GM19463 (cell line): Measurements from ENCODE around the gene PHF2.

Experiments
- ATAC-seq: cut with Tn5 transposase; IDR thresholded peaks from one replicate; pipeline ENCODE4 v1.9.1; 2021; ENCODE audit warnings: mild to moderate bottlenecking, moderate library complexity; ENCODE audit not compliant: unreplicated experiment

PHF2 gene

GRCh38 chr9:93598647-93599241, 22.4 kb downstream of the PHF2 start:
- ATAC-seq = no peak

- ATAC-seq = no peak
These were observed 23.4 kb downstream of the PHF2 start for GRCh38 chr9:93599571-93600403.

GRCh38 chr9:93600504-93600903, 24.1 kb downstream of the PHF2 start:
- no peak for ATAC-seq

DNA sequence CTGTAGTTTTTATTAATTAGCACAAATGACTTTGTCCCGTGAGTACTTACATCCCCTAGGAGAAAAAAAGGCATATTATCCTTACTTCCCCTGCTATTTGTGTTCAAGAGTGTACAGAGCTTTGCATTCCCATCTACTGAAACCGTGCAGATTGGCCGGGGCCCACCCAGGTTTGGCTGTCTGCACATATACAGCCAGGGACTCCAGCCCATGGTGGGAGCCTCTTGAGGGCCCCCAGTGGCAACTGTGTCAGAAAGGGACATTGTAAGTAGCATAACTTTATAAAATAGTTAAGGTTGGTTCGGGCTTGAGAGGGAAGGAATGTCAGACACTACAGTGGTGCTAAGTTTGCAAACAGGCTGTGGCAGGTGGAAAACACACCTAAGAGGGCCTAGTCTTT, 24.7 kb downstream of the PHF2 start:
- ATAC-seq = no peak

GRCh38 chr9:93601666-93602065, 25.3 kb downstream of the PHF2 start:
- no peak for ATAC-seq

- no peak for ATAC-seq
These were observed 26.6 kb downstream of the PHF2 start for GRCh38 chr9:93603011-93603410.

GRCh38 chr9:93603906-93604326, 27.5 kb downstream of the PHF2 start:
- no peak for ATAC-seq

DNA sequence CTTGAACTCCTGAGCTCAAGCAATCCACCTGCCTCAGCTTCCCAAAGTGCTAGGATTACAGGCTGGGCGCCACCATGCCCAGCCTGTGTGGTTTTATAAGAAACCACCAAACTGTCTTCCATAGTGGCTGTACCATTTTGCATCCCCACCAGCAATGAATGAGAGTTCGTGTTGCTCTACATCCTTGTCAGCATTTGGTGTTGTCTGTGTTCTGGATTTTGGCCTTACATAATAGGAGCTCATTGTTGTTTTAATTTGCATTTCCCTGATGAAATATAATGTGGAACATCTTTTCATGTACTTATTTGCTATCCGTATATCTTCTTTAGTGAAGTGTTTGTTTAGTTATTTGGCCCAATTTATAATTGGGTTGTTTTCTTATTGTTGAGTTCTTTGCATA, 29.8 kb downstream of the PHF2 start:
- no peak for ATAC-seq

DNA sequence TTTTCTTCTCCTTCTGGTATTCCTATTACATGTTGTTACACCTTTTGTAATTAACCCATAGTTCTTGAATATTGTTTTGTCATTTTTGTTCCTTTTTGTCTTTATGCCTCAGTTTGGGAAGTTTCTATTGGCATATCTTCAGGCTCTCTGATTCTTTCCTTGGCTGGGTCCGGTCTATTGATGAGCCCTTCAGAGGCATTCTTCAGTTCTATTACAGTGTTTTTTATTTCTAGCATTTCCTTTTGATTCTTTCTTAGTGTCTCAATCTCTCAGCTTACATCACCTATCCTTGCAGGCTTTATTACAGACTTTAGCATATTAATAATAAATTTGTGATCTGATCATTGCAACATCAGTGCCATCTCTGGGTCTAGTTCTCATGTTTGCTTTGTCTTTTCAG, 33.8 kb downstream of the PHF2 start:
- ATAC-seq = no peak

GRCh38 chr9:93612052-93612795, 35.8 kb downstream of the PHF2 start:
- ATAC-seq = no peak

DNA sequence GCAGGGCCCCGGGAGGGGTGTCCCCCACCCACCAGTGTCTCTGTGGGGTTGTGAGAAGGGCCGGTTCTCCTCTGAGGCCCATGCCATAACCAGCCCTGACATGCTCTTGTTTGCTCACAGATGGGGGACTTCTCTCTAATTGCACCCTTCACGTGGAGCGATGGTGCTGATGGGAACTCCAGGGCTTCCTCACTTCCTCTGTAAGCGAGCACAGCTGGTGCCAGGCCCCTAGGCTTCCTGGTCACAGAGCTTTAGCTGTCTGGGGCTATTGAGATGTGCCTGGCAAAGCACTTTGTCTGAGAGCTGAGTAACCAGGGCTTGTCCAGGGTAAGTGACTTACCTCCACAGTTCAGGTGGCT, 36.4 kb downstream of the PHF2 start:
- ATAC-seq = peak; percentile 80

- ATAC-seq = no peak
These were observed 36.8 kb downstream of the PHF2 start for GRCh38 chr9:93613174-93613573.

DNA sequence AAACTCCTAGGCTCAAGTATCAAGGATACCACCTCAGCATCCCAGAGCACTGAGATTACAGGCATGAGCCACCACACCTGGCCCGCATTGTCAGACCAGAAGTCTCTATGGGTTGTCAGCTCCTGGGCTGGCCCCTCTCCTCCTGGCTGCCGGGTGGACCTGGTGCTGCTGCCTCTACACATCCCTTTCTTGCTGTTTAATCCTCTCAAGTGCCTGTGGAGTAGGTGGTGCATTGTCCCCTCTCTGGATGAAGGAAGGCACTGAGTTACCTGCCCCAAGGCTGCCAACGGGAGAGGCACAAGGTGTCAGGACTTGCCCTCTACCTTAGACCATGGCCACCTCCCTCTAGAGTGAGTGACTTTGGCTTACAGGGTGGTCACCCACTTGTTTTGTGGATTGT, 37.4 kb downstream of the PHF2 start:
- no peak for ATAC-seq

DNA sequence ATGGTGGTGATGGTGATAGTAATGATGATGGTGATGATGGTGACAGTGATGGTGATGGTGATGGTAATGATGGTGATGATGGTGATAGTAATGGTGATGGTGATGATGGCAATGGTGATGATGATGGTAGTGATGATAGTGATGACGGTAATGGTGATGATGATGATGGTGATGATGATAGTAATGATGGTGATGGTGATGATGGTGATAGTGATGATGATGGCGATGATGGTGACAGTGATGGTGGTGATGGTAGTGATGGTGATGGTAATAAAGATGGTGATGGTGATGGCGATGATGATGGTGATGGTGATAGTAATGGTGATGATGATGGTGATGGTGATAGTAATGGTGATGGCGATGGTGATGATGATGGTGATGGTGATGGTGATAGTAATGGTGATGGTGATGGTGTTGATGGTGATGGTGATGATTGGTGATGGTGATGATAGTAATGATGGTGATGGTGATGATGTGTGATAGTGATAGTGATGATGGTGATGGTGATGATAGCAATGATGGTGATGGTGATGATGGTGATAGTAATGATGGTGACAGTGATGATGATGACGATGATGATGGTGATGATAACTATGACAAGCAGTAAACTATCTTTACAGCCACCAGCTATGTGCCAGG, 38.6 kb downstream of the PHF2 start:
- no peak for ATAC-seq

DNA sequence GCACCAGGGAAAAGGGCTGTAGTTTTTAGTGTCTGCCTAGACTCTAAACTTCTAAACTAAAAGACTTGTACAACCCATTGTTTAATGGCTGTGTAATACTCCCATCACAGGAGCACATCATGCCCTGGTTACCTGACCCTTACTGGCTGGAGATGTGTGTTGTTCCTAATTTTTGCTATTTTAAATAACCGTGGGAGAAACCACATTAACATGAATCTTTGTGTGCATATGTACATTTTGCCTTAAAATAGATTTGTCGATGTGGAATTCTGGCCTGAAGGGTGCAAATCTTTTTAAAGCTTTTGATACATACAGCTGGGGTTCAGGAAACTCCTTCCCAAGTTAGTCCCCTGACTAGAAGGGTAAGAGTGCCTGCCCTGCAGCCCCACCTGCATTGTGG, 39.7 kb downstream of the PHF2 start:
- no peak for ATAC-seq

DNA sequence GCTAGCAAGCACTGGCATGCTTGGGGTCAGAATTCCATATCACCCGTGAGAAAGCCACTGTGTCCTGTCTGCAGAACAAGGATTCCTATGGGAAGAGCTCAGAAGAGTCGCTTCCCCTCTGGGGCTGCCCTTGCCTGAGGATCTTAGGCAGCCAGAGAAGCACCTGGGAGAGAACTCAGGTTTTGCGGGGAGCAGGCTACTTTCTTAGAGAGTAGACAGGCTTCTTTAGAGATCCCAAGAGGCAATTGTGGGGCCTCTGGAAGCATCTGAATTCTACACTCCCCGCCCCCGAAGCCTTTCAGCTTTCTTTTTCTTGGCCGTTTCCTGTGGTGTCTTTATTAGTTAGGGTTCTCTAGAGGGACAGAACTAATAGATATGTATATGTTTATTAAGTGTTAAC, 40.9 kb downstream of the PHF2 start:
- no peak for ATAC-seq

DNA sequence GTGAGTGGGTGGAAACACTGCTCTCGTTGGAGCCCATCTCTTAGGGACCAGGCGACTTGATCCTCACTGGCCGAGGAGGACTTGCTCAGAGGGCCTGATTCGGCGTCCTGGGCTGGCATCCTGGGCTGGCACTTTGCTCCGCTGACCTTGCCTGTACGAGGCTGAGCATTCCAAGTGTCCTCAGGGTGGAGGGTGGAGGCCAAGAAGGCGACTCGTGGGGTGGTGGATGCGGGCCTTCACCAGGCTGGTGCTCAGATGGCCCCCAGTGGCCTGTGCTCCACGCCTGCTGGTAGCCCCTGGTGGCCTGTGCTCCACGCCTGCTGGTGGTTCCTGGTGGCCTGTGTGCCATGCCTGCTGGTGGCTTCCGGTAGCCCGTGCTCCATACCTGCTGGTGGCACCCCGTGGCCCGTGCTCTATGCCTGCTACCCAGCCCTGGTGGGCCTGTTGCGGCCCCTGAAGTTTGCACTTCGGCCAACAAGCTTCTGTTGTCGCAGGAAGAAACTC, 42.9 kb downstream of the PHF2 start:
- no peak for ATAC-seq

DNA sequence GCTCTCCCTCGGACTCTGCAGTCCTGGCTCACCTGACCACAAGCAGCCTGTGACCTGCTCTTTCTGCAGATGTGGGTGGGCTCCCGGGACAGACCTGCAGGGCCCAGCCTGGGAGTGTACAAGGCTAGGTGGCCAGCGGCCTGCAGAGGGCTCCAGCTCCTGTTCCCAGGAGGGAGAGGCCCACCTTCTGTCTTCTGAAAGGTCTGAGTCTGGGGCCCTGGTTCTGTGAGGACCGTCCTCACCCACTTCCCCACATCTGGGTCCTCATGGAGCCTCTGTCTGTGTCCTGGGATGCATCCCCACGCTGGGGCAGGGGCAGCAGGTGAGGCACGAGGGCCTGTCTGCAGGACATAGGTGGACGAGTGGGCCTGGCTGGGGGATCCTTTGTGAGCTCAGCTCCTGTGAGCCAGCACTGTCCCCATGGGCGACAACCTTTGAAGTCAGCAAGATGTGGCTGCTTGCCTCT, 43.7 kb downstream of the PHF2 start:
- no peak for ATAC-seq

- no peak for ATAC-seq
These were observed 44.8 kb downstream of the PHF2 start for GRCh38 chr9:93620881-93621820.

- ATAC-seq = no peak
These were observed 45.5 kb downstream of the PHF2 start for GRCh38 chr9:93621922-93622321.
